ENCODE results near the gene FAM24A. TPM values are rescaled to one million over a fixed set of nuclear protein-coding genes. Genes with fewer than 3 reads are reported as not detected.

The FAM24A gene
- total RNA-seq, 1 experiment from 2014 or later: not detected

GRCh38 chr10:122931088-122931906, 20.9 kb downstream of the FAM24A start:
- Histone ChIP-seq H3K27ac (no peak overlapping the region), H4K20me1 (ENCODE audit: insufficient read depth) (no peaks in the 10 kb centered on the region), H3K79me2 (ENCODE audit: low read depth) (no peaks in the 10 kb centered on the region), H3F3A (ENCODE audit: insufficient read depth, low read depth) (no peaks in the 10 kb centered on the region), H3K4me3 (no peak overlapping the region), H3K9me3 (ENCODE audit: insufficient read depth, low read depth) (no peaks in the 10 kb centered on the region), H3K9me2 (ENCODE audit: insufficient read depth) (no peaks in the 10 kb centered on the region), H3K36me3 (ENCODE audit: low read depth) (no peaks in the 10 kb centered on the region), H2AFZ (no peak overlapping the region), H3K4me2 (no peak overlapping the region), H3K27me3 (ENCODE audit: insufficient read depth, low read depth) (no peaks in the 10 kb centered on the region), H3K4me1 (replicated peaks; ENCODE audit: insufficient read depth) (no peaks in the 10 kb centered on the region)
- DNase-seq: no peak
- TF ChIP-seq CTCF (conservative IDR thresholded peaks at IDR 0.05) (no peak), EZH2 (IDR thresholded peaks at IDR 0.05; ENCODE audit: low read depth) (no peak)
- intact Hi-C loops (cut with micrococcal nuclease; ENCODE audit: unreplicated experiment): loop anchor here (10.0 kb wide), 1 partner anchor 46 kb away; no protein-coding TSS in a partner anchor
- ChIA-PET CTCF (no interaction called here), POLR2A (ENCODE audit: unreplicated experiment) (no interaction called here)
- BruUV-seq (replicated peaks): no TSS peak

GRCh38 chr10:122939133-122939855, 28.9 kb downstream of the FAM24A start:
- POLR2A ChIA-PET (ENCODE audit: unreplicated experiment): interaction anchor here (0.6 kb wide), 1 partner anchor 45 kb away, joined by 4 read pairs; no protein-coding TSS in a partner anchor
- no peak overlapping the region for H3K4me2 ChIP-seq
- intact Hi-C loops (cut with micrococcal nuclease; ENCODE audit: unreplicated experiment): loop anchor here (10.0 kb wide), 1 partner anchor 54 kb away; no protein-coding TSS in a partner anchor
- no peaks in the 10 kb centered on the region for H3K79me2 ChIP-seq (ENCODE audit: low read depth)
- no peaks in the 10 kb centered on the region for H3K9me2 ChIP-seq (ENCODE audit: insufficient read depth)
- CTCF ChIA-PET: no interaction called here
- no peaks in the 10 kb centered on the region for H3K4me1 ChIP-seq (replicated peaks; ENCODE audit: insufficient read depth)
- H3K36me3 ChIP-seq (ENCODE audit: low read depth): no peaks in the 10 kb centered on the region
- no peaks in the 10 kb centered on the region for H3K9me3 ChIP-seq (ENCODE audit: insufficient read depth, low read depth)
- no peak overlapping the region for H2AFZ ChIP-seq
- H3K27ac ChIP-seq: no peak overlapping the region
- no peaks in the 10 kb centered on the region for H4K20me1 ChIP-seq (ENCODE audit: insufficient read depth)
- TF ChIP-seq EZH2 (IDR thresholded peaks at IDR 0.05; ENCODE audit: low read depth): no peak
- no peak for TF ChIP-seq CTCF (conservative IDR thresholded peaks at IDR 0.05)
- no TSS peak for BruUV-seq (replicated peaks)
- H3K4me3 ChIP-seq: no peak overlapping the region
- no peak for DNase-seq
- H3K27me3 ChIP-seq (ENCODE audit: insufficient read depth, low read depth): no peaks in the 10 kb centered on the region
- no peaks in the 10 kb centered on the region for H3F3A ChIP-seq (ENCODE audit: insufficient read depth, low read depth)

- no TSS peak for BruUV-seq (replicated peaks)
These were observed 29.6 kb downstream of the FAM24A start for GRCh38 chr10:122939856-122940543.

More at GRCh38 chr10:122939856-122940543, 29.6 kb downstream of the FAM24A start:
- intact Hi-C loops (cut with micrococcal nuclease; ENCODE audit: unreplicated experiment): loop anchor here (10.0 kb wide), 1 partner anchor 55 kb away; no protein-coding TSS in a partner anchor
- Histone ChIP-seq H3K4me3 (no peak overlapping the region), H3K4me1 (replicated peaks; ENCODE audit: insufficient read depth) (no peaks in the 10 kb centered on the region), H2AFZ (no peak overlapping the region), H3F3A (ENCODE audit: insufficient read depth, low read depth) (no peaks in the 10 kb centered on the region), H3K9me2 (ENCODE audit: insufficient read depth) (no peaks in the 10 kb centered on the region), H3K36me3 (ENCODE audit: low read depth) (no peaks in the 10 kb centered on the region), H4K20me1 (ENCODE audit: insufficient read depth) (no peaks in the 10 kb centered on the region), H3K4me2 (no peak overlapping the region), H3K79me2 (ENCODE audit: low read depth) (no peaks in the 10 kb centered on the region), H3K27ac (no peak overlapping the region), H3K27me3 (ENCODE audit: insufficient read depth, low read depth) (no peaks in the 10 kb centered on the region), H3K9me3 (ENCODE audit: insufficient read depth, low read depth) (no peaks in the 10 kb centered on the region)
- no peak for DNase-seq
- POLR2A ChIA-PET (ENCODE audit: unreplicated experiment): interaction anchor here (0.6 kb wide), 1 partner anchor 46 kb away, joined by 4 read pairs; no protein-coding TSS in a partner anchor
- no peak for TF ChIP-seq EZH2 (IDR thresholded peaks at IDR 0.05; ENCODE audit: low read depth)
- no peak for TF ChIP-seq CTCF (conservative IDR thresholded peaks at IDR 0.05)
- CTCF ChIA-PET: no interaction called here

Measured in PC-9 (cell line).